ENCODE measurements around the gene IFT88.

Gene IFT88

DNA sequence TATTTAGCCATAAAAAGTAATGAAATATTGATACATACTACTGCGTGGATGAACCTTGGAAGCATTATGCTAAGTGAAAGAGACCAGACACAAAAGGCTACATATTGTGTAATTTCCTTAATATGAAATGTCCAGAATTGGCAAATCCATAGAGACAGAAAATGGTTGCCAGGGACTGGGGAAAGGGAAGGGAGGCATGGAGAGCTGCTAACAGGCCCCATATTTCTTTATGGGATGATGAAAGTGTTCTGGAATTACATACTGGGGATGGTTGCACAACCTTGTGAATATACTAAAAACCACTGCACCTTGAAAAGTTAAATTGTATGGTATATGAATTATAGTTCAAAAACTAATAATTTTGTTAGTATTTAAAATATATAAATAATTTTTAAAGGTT is 3.6 kb downstream of the IFT88 start:
- CTCF ChIA-PET: no interaction called here
- Histone ChIP-seq H3K4me3 (ENCODE audit: low read depth, low read length) (no peak overlapping the region), H3K27ac (ENCODE audit: extremely low read depth, low read depth, low read length) (no peak overlapping the region), H3K36me3 (ENCODE audit: control insufficient read depth in 2 of 2, insufficient read depth in 1 of 2, low read length in 2 of 2) (peaks cover 0 to 11% of the 10 kb centered on the region in 2 experiments; a peak in 1 of 3 replicates), H3K9me3 (ENCODE audit: control insufficient read depth, insufficient read depth, low read depth, low read length) (no peaks in the 10 kb centered on the region), H3K4me1 (ENCODE audit: control insufficient read depth, insufficient read depth, low read length) (no peaks in the 10 kb centered on the region)
- POLR2A ChIA-PET: no interaction called here
- TF ChIP-seq ZNF561 (tag by site-specific recombination; IDR thresholded peaks at IDR 0.05; ENCODE audit: borderline replicate concordance): no peak
- TF ChIP-seq, protein P1, sequence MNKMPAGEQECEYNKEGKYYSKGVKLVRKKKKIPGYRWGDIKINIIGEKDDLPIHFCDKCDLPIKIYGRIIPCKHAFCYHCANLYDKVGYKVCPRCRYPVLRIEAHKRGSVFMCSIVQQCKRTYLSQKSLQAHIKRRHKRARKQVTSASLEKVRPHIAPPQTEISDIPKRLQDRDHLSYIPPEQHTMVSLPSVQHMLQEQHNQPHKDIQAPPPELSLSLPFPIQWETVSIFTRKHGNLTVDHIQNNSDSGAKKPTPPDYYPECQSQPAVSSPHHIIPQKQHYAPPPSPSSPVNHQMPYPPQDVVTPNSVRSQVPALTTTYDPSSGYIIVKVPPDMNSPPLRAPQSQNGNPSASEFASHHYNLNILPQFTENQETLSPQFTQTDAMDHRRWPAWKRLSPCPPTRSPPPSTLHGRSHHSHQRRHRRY (tag by site-specific recombination; IDR thresholded peaks at IDR 0.05): no peak
- no peak for TF ChIP-seq ZNF837 (tag by site-specific recombination; IDR thresholded peaks at IDR 0.05)
- no peak for TF ChIP-seq GLI4 (tag by site-specific recombination; IDR thresholded peaks at IDR 0.05)
- no peak for TF ChIP-seq ZNF266 (tag by site-specific recombination; IDR thresholded peaks at IDR 0.05; ENCODE audit: low read depth)
- no peak for TF ChIP-seq KLF1 (tag by site-specific recombination; IDR thresholded peaks at IDR 0.05)
- TF ChIP-seq, protein P2, sequence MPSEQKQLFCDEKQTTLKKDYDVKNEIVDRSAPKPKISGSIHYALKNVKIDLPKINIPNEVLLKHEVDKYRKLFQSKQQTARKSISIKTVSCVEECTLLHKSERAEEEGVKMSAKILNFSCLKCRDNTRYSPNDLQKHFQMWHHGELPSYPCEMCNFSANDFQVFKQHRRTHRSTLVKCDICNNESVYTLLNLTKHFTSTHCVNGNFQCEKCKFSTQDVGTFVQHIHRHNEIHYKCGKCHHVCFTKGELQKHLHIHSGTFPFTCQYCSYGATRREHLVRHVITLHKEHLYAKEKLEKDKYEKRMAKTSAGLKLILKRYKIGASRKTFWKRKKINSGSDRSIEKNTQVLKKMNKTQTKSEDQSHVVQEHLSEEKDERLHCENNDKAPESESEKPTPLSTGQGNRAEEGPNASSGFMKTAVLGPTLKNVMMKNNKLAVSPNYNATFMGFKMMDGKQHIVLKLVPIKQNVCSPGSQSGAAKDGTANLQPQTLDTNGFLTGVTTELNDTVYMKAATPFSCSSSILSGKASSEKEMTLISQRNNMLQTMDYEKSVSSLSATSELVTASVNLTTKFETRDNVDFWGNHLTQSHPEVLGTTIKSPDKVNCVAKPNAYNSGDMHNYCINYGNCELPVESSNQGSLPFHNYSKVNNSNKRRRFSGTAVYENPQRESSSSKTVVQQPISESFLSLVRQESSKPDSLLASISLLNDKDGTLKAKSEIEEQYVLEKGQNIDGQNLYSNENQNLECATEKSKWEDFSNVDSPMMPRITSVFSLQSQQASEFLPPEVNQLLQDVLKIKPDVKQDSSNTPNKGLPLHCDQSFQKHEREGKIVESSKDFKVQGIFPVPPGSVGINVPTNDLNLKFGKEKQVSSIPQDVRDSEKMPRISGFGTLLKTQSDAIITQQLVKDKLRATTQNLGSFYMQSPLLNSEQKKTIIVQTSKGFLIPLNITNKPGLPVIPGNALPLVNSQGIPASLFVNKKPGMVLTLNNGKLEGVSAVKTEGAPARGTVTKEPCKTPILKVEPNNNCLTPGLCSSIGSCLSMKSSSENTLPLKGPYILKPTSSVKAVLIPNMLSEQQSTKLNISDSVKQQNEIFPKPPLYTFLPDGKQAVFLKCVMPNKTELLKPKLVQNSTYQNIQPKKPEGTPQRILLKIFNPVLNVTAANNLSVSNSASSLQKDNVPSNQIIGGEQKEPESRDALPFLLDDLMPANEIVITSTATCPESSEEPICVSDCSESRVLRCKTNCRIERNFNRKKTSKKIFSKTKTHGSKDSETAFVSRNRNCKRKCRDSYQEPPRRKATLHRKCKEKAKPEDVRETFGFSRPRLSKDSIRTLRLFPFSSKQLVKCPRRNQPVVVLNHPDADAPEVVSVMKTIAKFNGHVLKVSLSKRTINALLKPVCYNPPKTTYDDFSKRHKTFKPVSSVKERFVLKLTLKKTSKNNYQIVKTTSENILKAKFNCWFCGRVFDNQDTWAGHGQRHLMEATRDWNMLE (tag by site-specific recombination; conservative IDR thresholded peaks at IDR 0.05; ENCODE audit: low read depth): no peak
- TF ChIP-seq SP2 (tag by site-specific recombination; IDR thresholded peaks at IDR 0.05): no peak
- TF ChIP-seq SCRT2 (tag by site-specific recombination; IDR thresholded peaks at IDR 0.05): no peak
- no peak for TF ChIP-seq ZNF624 (tag by site-specific recombination; IDR thresholded peaks at IDR 0.05)
- TF ChIP-seq OVOL3 (tag by site-specific recombination; IDR thresholded peaks at IDR 0.05): no peak
- TF ChIP-seq ZNF37A (tag by site-specific recombination; IDR thresholded peaks at IDR 0.05): no peak

DNA sequence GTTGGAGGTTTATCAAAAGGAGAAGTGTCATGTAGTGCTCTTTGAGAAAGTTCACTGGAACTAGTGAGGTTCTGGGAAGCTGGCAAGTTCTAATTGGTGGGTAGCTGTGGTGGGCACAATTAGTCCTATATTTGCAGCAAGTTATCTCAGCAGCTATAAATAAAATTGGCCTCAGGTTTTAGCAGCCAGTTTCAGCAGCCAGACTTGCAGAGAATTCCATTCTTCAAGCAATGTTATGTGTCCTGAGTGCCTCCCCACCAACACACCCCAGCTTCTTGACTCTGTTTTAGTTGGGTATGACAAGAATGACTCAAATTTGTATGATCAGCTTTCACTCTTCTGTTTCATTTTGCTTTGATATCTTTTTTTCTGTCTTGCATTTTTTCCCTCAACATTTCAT is 4.7 kb downstream of the IFT88 start:
- Histone ChIP-seq H3K9me3 (ENCODE audit: control insufficient read depth, insufficient read depth, low read depth, low read length) (no peaks in the 10 kb centered on the region), H3K36me3 (ENCODE audit: control insufficient read depth in 2 of 2, insufficient read depth in 1 of 2, low read length in 2 of 2) (peaks cover 0 to 14% of the 10 kb centered on the region in 2 experiments; a peak in 1 of 3 replicates), H3K4me1 (ENCODE audit: control insufficient read depth, insufficient read depth, low read length) (no peaks in the 10 kb centered on the region), H3K4me3 (ENCODE audit: low read depth, low read length) (no peak overlapping the region), H3K27ac (ENCODE audit: extremely low read depth, low read depth, low read length) (no peak overlapping the region)
- CTCF ChIA-PET: no interaction called here
- POLR2A ChIA-PET: no interaction called here
- TF ChIP-seq ZNF133 (tag by site-specific recombination; IDR thresholded peaks at IDR 0.05) (no peak), ZNF214 (tag by site-specific recombination; IDR thresholded peaks at IDR 0.05; ENCODE audit: borderline replicate concordance) (no peak), ZBTB17 (tag by site-specific recombination; IDR thresholded peaks at IDR 0.05) (no peak), ZNF223 (tag by site-specific recombination; IDR thresholded peaks at IDR 0.05) (no peak), ZNF510 (tag by site-specific recombination; IDR thresholded peaks at IDR 0.05; ENCODE audit: insufficient replicate concordance) (no peak)
- TF ChIP-seq, protein P3, sequence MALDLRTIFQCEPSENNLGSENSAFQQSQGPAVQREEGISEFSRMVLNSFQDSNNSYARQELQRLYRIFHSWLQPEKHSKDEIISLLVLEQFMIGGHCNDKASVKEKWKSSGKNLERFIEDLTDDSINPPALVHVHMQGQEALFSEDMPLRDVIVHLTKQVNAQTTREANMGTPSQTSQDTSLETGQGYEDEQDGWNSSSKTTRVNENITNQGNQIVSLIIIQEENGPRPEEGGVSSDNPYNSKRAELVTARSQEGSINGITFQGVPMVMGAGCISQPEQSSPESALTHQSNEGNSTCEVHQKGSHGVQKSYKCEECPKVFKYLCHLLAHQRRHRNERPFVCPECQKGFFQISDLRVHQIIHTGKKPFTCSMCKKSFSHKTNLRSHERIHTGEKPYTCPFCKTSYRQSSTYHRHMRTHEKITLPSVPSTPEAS (tag by site-specific recombination; IDR thresholded peaks at IDR 0.05): no peak
- TF ChIP-seq, protein P4, sequence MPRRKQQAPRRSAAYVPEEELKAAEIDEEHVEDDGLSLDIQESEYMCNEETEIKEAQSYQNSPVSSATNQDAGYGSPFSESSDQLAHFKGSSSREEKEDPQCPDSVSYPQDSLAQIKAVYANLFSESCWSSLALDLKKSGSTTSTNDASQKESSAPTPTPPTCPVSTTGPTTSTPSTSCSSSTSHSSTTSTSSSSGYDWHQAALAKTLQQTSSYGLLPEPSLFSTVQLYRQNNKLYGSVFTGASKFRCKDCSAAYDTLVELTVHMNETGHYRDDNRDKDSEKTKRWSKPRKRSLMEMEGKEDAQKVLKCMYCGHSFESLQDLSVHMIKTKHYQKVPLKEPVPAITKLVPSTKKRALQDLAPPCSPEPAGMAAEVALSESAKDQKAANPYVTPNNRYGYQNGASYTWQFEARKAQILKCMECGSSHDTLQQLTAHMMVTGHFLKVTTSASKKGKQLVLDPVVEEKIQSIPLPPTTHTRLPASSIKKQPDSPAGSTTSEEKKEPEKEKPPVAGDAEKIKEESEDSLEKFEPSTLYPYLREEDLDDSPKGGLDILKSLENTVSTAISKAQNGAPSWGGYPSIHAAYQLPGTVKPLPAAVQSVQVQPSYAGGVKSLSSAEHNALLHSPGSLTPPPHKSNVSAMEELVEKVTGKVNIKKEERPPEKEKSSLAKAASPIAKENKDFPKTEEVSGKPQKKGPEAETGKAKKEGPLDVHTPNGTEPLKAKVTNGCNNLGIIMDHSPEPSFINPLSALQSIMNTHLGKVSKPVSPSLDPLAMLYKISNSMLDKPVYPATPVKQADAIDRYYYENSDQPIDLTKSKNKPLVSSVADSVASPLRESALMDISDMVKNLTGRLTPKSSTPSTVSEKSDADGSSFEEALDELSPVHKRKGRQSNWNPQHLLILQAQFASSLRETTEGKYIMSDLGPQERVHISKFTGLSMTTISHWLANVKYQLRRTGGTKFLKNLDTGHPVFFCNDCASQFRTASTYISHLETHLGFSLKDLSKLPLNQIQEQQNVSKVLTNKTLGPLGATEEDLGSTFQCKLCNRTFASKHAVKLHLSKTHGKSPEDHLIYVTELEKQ (tag by site-specific recombination; IDR thresholded peaks at IDR 0.05; ENCODE audit: borderline replicate concordance): no peak
- TF ChIP-seq, protein P5, sequence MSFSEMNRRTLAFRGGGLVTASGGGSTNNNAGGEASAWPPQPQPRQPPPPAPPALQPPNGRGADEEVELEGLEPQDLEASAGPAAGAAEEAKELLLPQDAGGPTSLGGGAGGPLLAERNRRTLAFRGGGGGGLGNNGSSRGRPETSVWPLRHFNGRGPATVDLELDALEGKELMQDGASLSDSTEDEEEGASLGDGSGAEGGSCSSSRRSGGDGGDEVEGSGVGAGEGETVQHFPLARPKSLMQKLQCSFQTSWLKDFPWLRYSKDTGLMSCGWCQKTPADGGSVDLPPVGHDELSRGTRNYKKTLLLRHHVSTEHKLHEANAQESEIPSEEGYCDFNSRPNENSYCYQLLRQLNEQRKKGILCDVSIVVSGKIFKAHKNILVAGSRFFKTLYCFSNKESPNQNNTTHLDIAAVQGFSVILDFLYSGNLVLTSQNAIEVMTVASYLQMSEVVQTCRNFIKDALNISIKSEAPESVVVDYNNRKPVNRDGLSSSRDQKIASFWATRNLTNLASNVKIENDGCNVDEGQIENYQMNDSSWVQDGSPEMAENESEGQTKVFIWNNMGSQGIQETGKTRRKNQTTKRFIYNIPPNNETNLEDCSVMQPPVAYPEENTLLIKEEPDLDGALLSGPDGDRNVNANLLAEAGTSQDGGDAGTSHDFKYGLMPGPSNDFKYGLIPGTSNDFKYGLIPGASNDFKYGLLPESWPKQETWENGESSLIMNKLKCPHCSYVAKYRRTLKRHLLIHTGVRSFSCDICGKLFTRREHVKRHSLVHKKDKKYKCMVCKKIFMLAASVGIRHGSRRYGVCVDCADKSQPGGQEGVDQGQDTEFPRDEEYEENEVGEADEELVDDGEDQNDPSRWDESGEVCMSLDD (tag by site-specific recombination; IDR thresholded peaks at IDR 0.05): no peak
- TF ChIP-seq, protein P6, sequence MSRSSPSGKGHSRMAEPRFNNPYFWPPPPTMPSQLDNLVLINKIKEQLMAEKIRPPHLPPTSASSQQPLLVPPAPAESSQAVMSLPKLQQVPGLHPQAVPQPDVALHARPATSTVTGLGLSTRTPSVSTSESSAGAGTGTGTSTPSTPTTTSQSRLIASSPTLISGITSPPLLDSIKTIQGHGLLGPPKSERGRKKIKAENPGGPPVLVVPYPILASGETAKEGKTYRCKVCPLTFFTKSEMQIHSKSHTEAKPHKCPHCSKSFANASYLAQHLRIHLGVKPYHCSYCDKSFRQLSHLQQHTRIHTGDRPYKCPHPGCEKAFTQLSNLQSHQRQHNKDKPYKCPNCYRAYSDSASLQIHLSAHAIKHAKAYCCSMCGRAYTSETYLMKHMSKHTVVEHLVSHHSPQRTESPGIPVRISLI (tag by site-specific recombination; IDR thresholded peaks at IDR 0.05): no peak
